Cerebellar cortex (tissue), 1 donor: ENCODE measurements around the gene VAV2.
A peak's percentile ranks its signal among the peaks of the same experiment; 100 is the strongest.

Source experiments
- DNase-seq: peaks from one replicate; pipeline ENCODE4 v3.0.0-alpha.2; 2015; ENCODE audit warnings: low spot score

VAV2 gene

GRCh38 chr9:133727876-133728441 is 264.2 kb downstream of the VAV2 start:
- no peak for DNase-seq

GRCh38 chr9:133727277-133727875 is 264.7 kb downstream of the VAV2 start:
- no peak for DNase-seq

- DNase-seq, result peak; percentile 93
Measured at GRCh38 chr9:133726401-133727276, 265.5 kb downstream of the VAV2 start.

- DNase-seq, result no peak
Measured at GRCh38 chr9:133725886-133726285, 266.2 kb downstream of the VAV2 start.

- DNase-seq, result no peak
Measured at GRCh38 chr9:133718563-133719315, 273.4 kb downstream of the VAV2 start.

- no peak for DNase-seq
Measured at GRCh38 chr9:133717113-133718031, 274.8 kb downstream of the VAV2 start.

GRCh38 chr9:133716564-133717112 is 275.5 kb downstream of the VAV2 start:
- no peak for DNase-seq

GRCh38 chr9:133715866-133716563 is 276.1 kb downstream of the VAV2 start:
- DNase-seq, result no peak

- DNase-seq, result no peak
Measured at GRCh38 chr9:133715295-133715865, 276.7 kb downstream of the VAV2 start.

- DNase-seq, result no peak
Measured at GRCh38 chr9:133714606-133715294, 277.4 kb downstream of the VAV2 start.

- no peak for DNase-seq
Measured at GRCh38 chr9:133713960-133714495, 278.1 kb downstream of the VAV2 start.

- no peak for DNase-seq
Measured at GRCh38 chr9:133713150-133713959, 278.8 kb downstream of the VAV2 start.

- no peak for DNase-seq
Measured at GRCh38 chr9:133712221-133713100, 279.7 kb downstream of the VAV2 start.
